GM21423 (cell line): ENCODE results near the gene KRTAP4-5.
"Not testable (repeated sequence)": the region's sequence is repeated elsewhere in the genome, so short reads cannot be mapped to it uniquely, and the experiment has no call there.

Experiments used
- ATAC-seq: cut with Tn5 transposase; IDR thresholded peaks from one replicate; pipeline ENCODE4 v1.9.1; 2021; ENCODE audit warnings: mild to moderate bottlenecking, moderate library complexity; ENCODE audit not compliant: unreplicated experiment

The KRTAP4-5 gene

GRCh38 chr17:41147531-41148204 is 2.0 kb downstream of the KRTAP4-5 start:
- no peak for ATAC-seq

- no peak for ATAC-seq
Observed at GRCh38 chr17:41145261-41145660, 4.4 kb downstream of the KRTAP4-5 start.

- ATAC-seq, result no peak
Observed at GRCh38 chr17:41144846-41145245, 4.8 kb downstream of the KRTAP4-5 start.

GRCh38 chr17:41141361-41141760 is 8.3 kb downstream of the KRTAP4-5 start:
- no peak for ATAC-seq

GRCh38 chr17:41140360-41141131 is 9.1 kb downstream of the KRTAP4-5 start, which contains the start of gene KRTAP4-6:
KRTAP4-6 (minus strand) TSS chr17:41140544; CDS start chr17:41140487, 57 bp downstream.
- no peak for ATAC-seq

- ATAC-seq, result not testable (repeated sequence)
Observed at GRCh38 chr17:41139865-41140264, 9.8 kb downstream of the KRTAP4-5 start.

- ATAC-seq, result no peak
Observed at GRCh38 chr17:41133880-41134735, 15.5 kb downstream of the KRTAP4-5 start.

- no peak for ATAC-seq
Observed at GRCh38 chr17:41131979-41132378, 17.6 kb downstream of the KRTAP4-5 start.

- no peak for ATAC-seq
Observed at GRCh38 chr17:41127371-41127770, 22.3 kb downstream of the KRTAP4-5 start.

- no peak for ATAC-seq
Observed at GRCh38 chr17:41126412-41126811, 23.2 kb downstream of the KRTAP4-5 start.

GRCh38 chr17:41125064-41125463 is 24.6 kb downstream of the KRTAP4-5 start:
- ATAC-seq, result no peak

GRCh38 chr17:41123991-41124371 is 25.6 kb downstream of the KRTAP4-5 start, which contains the start of gene KRTAP4-12:
KRTAP4-12 (minus strand) TSS chr17:41124182; CDS start chr17:41124122, 60 bp downstream.
- not testable (repeated sequence) for ATAC-seq

GRCh38 chr17:41123292-41123990 is 26.2 kb downstream of the KRTAP4-5 start:
- not testable (repeated sequence) for ATAC-seq

- no peak for ATAC-seq
Observed at GRCh38 chr17:41121742-41122141, 27.9 kb downstream of the KRTAP4-5 start.

GRCh38 chr17:41119696-41120690 is 29.6 kb downstream of the KRTAP4-5 start:
- ATAC-seq, result not testable (repeated sequence)

- no peak for ATAC-seq
Observed at GRCh38 chr17:41118721-41119120, 30.9 kb downstream of the KRTAP4-5 start.

GRCh38 chr17:41117846-41118386 is 31.7 kb downstream of the KRTAP4-5 start, which contains the start of gene KRTAP4-11:
KRTAP4-11 (minus strand) TSS chr17:41118373; CDS start chr17:41118315, 58 bp downstream.
- not testable (repeated sequence) for ATAC-seq

GRCh38 chr17:41116297-41116696 is 33.3 kb downstream of the KRTAP4-5 start:
- no peak for ATAC-seq
